ENCODE results near the gene ST3GAL3.

- no peak for TF ChIP-seq EZH2 (IDR thresholded peaks at IDR 0.05; ENCODE audit: low read length)
- TF ChIP-seq, protein P1, sequence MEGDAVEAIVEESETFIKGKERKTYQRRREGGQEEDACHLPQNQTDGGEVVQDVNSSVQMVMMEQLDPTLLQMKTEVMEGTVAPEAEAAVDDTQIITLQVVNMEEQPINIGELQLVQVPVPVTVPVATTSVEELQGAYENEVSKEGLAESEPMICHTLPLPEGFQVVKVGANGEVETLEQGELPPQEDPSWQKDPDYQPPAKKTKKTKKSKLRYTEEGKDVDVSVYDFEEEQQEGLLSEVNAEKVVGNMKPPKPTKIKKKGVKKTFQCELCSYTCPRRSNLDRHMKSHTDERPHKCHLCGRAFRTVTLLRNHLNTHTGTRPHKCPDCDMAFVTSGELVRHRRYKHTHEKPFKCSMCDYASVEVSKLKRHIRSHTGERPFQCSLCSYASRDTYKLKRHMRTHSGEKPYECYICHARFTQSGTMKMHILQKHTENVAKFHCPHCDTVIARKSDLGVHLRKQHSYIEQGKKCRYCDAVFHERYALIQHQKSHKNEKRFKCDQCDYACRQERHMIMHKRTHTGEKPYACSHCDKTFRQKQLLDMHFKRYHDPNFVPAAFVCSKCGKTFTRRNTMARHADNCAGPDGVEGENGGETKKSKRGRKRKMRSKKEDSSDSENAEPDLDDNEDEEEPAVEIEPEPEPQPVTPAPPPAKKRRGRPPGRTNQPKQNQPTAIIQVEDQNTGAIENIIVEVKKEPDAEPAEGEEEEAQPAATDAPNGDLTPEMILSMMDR (optimal IDR thresholded peaks at IDR 0.05 in 1 of 3, IDR thresholded peaks at IDR 0.05 in 1 of 3, conservative IDR thresholded peaks at IDR 0.05 in 1 of 3; ENCODE audit: extremely low read depth in 1 of 3, insufficient read depth in 2 of 3, low read length in 3 of 3) = no peak
Measured at GRCh38 chr1:43776043-43776761, 68.9 kb downstream of the ST3GAL3 start.

All from keratinocyte (primary cell).